ENCODE data around the gene RAB3B. TPM values are rescaled to one million over a fixed set of nuclear protein-coding genes. Genes with fewer than 3 reads are reported as not detected.

Gene RAB3B
- total and polyA plus RNA-seq, 4 donors, result 0.02 to 0.57 (median 0.11) TPM

GRCh38 chr1:51861669-51862068, 128.8 kb downstream of the RAB3B start:
- Histone ChIP-seq H3K9me3 (ENCODE audit: control insufficient read depth in 4 of 4, insufficient read depth in 3 of 4, low read length in 3 of 4) (no peaks in the 10 kb centered on the region), H3K27me3 (ENCODE audit: control insufficient read depth in 3 of 3, insufficient read depth in 3 of 3, low read length in 2 of 3) (no peaks in the 10 kb centered on the region), H3K9ac (ENCODE audit: insufficient read depth in 1 of 2, low read length in 2 of 2) (no peak overlapping the region), H3K4me1 (ENCODE audit: control insufficient read depth in 5 of 5, insufficient read depth in 5 of 5, low read length in 5 of 5) (peaks cover 0 to 3% (median 0%) of the 10 kb centered on the region in 5 donors), H3K27ac (ENCODE audit: low read depth in 1 of 2, low read length in 1 of 2) (no peak overlapping the region), H3K36me3 (ENCODE audit: control insufficient read depth in 4 of 4, insufficient read depth in 4 of 4, low read length in 4 of 4) (peaks cover 0 to 2% (median 0%) of the 10 kb centered on the region in 4 donors), H3K4me3 (no peak overlapping the region)
- WGBS, 2 donors, result 97 to 98% methylated on average over 5 of the region's 5 CpGs
- no peak for DNase-seq
- ATAC-seq (ENCODE audit: insufficient read depth, low FRiP score), result no peak
- no peak for TF ChIP-seq CTCF (IDR thresholded peaks at IDR 0.05; ENCODE audit: control extremely low read depth, extremely low read depth)

GRCh38 chr1:51859735-51860134, 130.8 kb downstream of the RAB3B start:
- H3K9ac ChIP-seq (ENCODE audit: insufficient read depth in 1 of 2, low read length in 2 of 2), result no peak overlapping the region
- ATAC-seq (ENCODE audit: insufficient read depth, low FRiP score) (no peak), DNase-seq (no peak)
- H3K4me3 ChIP-seq, result no peak overlapping the region
- no peak overlapping the region for H3K27ac ChIP-seq (ENCODE audit: low read depth in 1 of 2, low read length in 1 of 2)
- peaks cover 0 to 4% (median 2%) of the 10 kb centered on the region in 4 donors for H3K36me3 ChIP-seq (ENCODE audit: control insufficient read depth in 4 of 4, insufficient read depth in 4 of 4, low read length in 4 of 4)
- H3K27me3 ChIP-seq (ENCODE audit: control insufficient read depth in 3 of 3, insufficient read depth in 3 of 3, low read length in 2 of 3), result no peaks in the 10 kb centered on the region
- no peaks in the 10 kb centered on the region for H3K9me3 ChIP-seq (ENCODE audit: control insufficient read depth in 4 of 4, insufficient read depth in 3 of 4, low read length in 3 of 4)
- H3K4me1 ChIP-seq (ENCODE audit: control insufficient read depth in 5 of 5, insufficient read depth in 5 of 5, low read length in 5 of 5), result peaks cover 0 to 3% (median 0%) of the 10 kb centered on the region in 5 donors
- TF ChIP-seq CTCF (IDR thresholded peaks at IDR 0.05; ENCODE audit: control extremely low read depth, extremely low read depth), result no peak
- whole genome bisulfite sequencing, 2 donors, result 88 to 92% methylated on average over 2 of the region's 2 CpGs

- no peak for TF ChIP-seq CTCF (IDR thresholded peaks at IDR 0.05; ENCODE audit: control extremely low read depth, extremely low read depth)
- no peaks in the 10 kb centered on the region for H3K9me3 ChIP-seq (ENCODE audit: control insufficient read depth in 4 of 4, insufficient read depth in 3 of 4, low read length in 3 of 4)
- H3K4me3 ChIP-seq, result no peak overlapping the region
- peaks cover 0 to 4% (median 2%) of the 10 kb centered on the region in 4 donors for H3K36me3 ChIP-seq (ENCODE audit: control insufficient read depth in 4 of 4, insufficient read depth in 4 of 4, low read length in 4 of 4)
- WGBS, 2 donors, result 89 to 95% methylated on average over 2 of the region's 2 CpGs
- peaks cover 0 to 3% (median 0%) of the 10 kb centered on the region in 5 donors for H3K4me1 ChIP-seq (ENCODE audit: control insufficient read depth in 5 of 5, insufficient read depth in 5 of 5, low read length in 5 of 5)
- H3K9ac ChIP-seq (ENCODE audit: insufficient read depth in 1 of 2, low read length in 2 of 2), result no peak overlapping the region
- no peaks in the 10 kb centered on the region for H3K27me3 ChIP-seq (ENCODE audit: control insufficient read depth in 3 of 3, insufficient read depth in 3 of 3, low read length in 2 of 3)
- no peak overlapping the region for H3K27ac ChIP-seq (ENCODE audit: low read depth in 1 of 2, low read length in 1 of 2)
- ATAC-seq (ENCODE audit: insufficient read depth, low FRiP score) (no peak), DNase-seq (no peak)
Measured at GRCh38 chr1:51859333-51859732, 131.2 kb downstream of the RAB3B start.

- TF ChIP-seq CTCF (IDR thresholded peaks at IDR 0.05; ENCODE audit: control extremely low read depth, extremely low read depth), result no peak
- no peak for ATAC-seq (ENCODE audit: insufficient read depth, low FRiP score)
- DNase-seq, result no peak
- Histone ChIP-seq H3K4me3 (no peak overlapping the region), H3K4me1 (ENCODE audit: control insufficient read depth in 5 of 5, insufficient read depth in 5 of 5, low read length in 5 of 5) (peaks cover 0 to 3% (median 0%) of the 10 kb centered on the region in 5 donors), H3K27me3 (ENCODE audit: control insufficient read depth in 3 of 3, insufficient read depth in 3 of 3, low read length in 2 of 3) (no peaks in the 10 kb centered on the region), H3K36me3 (ENCODE audit: control insufficient read depth in 4 of 4, insufficient read depth in 4 of 4, low read length in 4 of 4) (peaks cover 0 to 4% (median 3%) of the 10 kb centered on the region in 4 donors), H3K27ac (ENCODE audit: low read depth in 1 of 2, low read length in 1 of 2) (no peak overlapping the region), H3K9me3 (ENCODE audit: control insufficient read depth in 4 of 4, insufficient read depth in 3 of 4, low read length in 3 of 4) (no peaks in the 10 kb centered on the region), H3K9ac (ENCODE audit: insufficient read depth in 1 of 2, low read length in 2 of 2) (no peak overlapping the region)
- WGBS, 2 donors, result 91 to 95% methylated on average over 1 of the region's 1 CpG
Measured at GRCh38 chr1:51858892-51859291, 131.6 kb downstream of the RAB3B start.

Data from lung (tissue), 12 donors.